K562 (cell line): ENCODE measurements around the gene DNAH1.

Experiments used
- ATF7 ChIP-seq: fragments of 450-650 bp; IDR thresholded peaks from 2 replicates; pipeline ENCODE4 v1.7.1; 2014; ENCODE audit warnings: mild to moderate bottlenecking, moderate library complexity
- JUND ChIP-seq, 2 experiments: IDR thresholded peaks; 2 replicates in 1 of 2; 3 replicates in 1 of 2; pipeline ENCODE4 v1.6.1; 2011; ENCODE audit warnings: borderline replicate concordance in 2 of 2, low read depth in 2 of 2, low read length in 2 of 2, improper control_type of control experiment in 1 of 2, missing biosample characterization in 1 of 2, missing genetic modification characterization in 1 of 2, missing genetic modification reagents in 1 of 2
- MTA3 ChIP-seq: fragments of 450-650 bp; formaldehyde crosslinking; IDR thresholded peaks from 2 replicates; pipeline ENCODE4 v1.6.1; 2017; ENCODE audit warnings: mild to moderate bottlenecking, borderline replicate concordance
- PTTG1 ChIP-seq: fragments of 450-650 bp; IDR thresholded peaks from 2 replicates; pipeline ENCODE4 v1.6.1; 2016; ENCODE audit warnings: low read depth, mild to moderate bottlenecking, missing genetic modification characterization, missing compliant biosample characterization
- THRB ChIP-seq: fragments of 450-650 bp; formaldehyde crosslinking; conservative IDR thresholded peaks from 2 replicates; pipeline ENCODE4 v1.4.0; 2022; ENCODE audit warnings: mild to moderate bottlenecking, missing genetic modification characterization
- YY1 ChIP-seq, 3 experiments: IDR thresholded peaks; 2 replicates each; pipeline ENCODE4 v1.6.1; 2011; ENCODE audit warnings: low read length in 2 of 3, mild to moderate bottlenecking in 2 of 3, moderate library complexity in 2 of 3, borderline replicate concordance in 1 of 3, control low read depth in 1 of 3, low read depth in 1 of 3; ENCODE audit not compliant: insufficient read depth in 3 of 3, insufficient replicate concordance in 2 of 3, control insufficient read depth in 1 of 3, insufficient read length in 1 of 3; ENCODE audit errors: extremely low read depth in 1 of 3
- ZBTB49 ChIP-seq: sonication (generic); formaldehyde crosslinking; IDR thresholded peaks from 2 replicates; pipeline ENCODE4 v1.8.0; 2022; ENCODE audit warnings: missing genetic modification reagents, mild to moderate bottlenecking, borderline replicate concordance
- ZNF696 ChIP-seq: fragments of 250-450 bp; sonication (Bioruptor Pico); conservative IDR thresholded peaks from 2 replicates; pipeline ENCODE4 v1.4.0; 2020; ENCODE audit warnings: mild to moderate bottlenecking, moderate library complexity

GRCh38 chr3:52440671-52441070, 124.6 kb downstream of the DNAH1 start:
- TF ChIP-seq JUND (IDR thresholded peaks at IDR 0.05; ENCODE audit: borderline replicate concordance, low read depth, low read length) (no peak), JUND (tag; IDR thresholded peaks at IDR 0.05; ENCODE audit: borderline replicate concordance, low read depth, low read length) (no peak), YY1 (IDR thresholded peaks at IDR 0.05; ENCODE audit: borderline replicate concordance in 1 of 3, control insufficient read depth in 1 of 3, extremely low read depth in 1 of 3, insufficient read depth in 3 of 3, insufficient read length in 1 of 3, insufficient replicate concordance in 2 of 3, low read depth in 1 of 3, low read length in 2 of 3) (no peak), MTA3 (no peak), THRB (CRISPR knock-in tag) (no peak), PTTG1 (tag) (no peak), ZBTB49 (CRISPR knock-in tag) (no peak), ATF7 (no peak), ZNF696 (no peak)
